GM18511 (cell line): ENCODE data around the gene CDH2.

ENCODE experiments used
- ATAC-seq: cut with Tn5 transposase; IDR thresholded peaks from one replicate; pipeline ENCODE4 v1.9.1; 2021; ENCODE audit warnings: mild to moderate bottlenecking, moderate library complexity; ENCODE audit not compliant: unreplicated experiment

CDH2 gene

DNA sequence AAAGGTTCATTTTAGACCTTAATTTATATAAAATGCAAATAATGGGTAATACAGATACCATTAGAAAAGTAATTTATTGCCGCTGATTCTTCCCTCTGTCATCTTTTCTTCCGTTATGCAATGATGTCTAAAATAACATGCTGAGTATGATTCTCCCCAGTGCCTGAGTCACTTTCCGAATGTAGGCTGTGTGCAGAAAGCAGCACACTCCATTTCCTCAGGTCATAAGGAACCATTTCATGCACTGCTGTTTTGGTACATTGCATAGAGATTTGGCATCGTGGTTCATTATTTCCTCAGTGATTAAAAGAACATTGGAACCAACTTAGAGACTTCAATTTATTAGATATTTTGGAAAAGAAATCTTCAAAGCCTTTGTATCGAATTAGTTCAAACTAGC is 173.5 kb downstream of the CDH2 start:
- ATAC-seq: no peak

DNA sequence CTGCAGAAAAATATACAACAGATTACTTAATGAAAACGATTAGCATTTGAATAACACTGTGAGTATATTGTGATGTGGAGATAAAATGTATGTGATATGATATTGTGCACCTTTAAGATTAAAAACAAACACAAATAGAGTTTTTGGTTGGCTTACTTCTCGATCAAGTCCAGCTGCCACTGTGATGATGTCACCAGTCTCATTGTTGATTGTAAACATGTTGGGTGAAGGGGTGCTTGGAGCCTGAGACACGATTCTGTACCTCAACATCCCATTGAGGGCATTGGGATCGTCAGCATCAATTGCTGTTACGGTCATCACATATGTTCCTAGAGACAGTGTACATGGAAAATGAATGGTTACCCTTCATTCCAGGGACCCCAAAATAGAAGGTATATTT is 174.1 kb downstream of the CDH2 start:
- ATAC-seq: no peak

DNA sequence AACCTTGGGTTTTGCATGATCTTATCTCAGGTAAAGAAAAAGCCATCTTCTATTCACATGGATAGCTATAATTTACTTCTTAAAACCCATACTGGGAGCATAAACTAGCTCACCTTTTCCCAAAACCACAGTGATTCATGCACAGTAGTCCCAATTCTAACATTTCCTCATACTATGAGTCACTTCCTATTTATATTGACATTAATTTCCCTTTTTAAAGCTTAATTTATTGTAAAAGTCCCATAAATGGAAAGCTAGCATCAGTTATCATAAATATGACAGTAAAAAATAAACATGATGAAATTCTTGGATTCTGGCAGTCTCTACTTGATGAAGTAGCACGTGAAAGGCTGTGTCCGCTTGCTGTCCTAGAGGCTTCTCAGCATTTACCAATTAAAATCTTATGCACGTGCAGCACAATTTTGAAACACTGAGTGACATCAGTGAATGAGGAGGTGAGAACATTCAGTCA is 180.1 kb downstream of the CDH2 start:
- ATAC-seq: no peak

DNA sequence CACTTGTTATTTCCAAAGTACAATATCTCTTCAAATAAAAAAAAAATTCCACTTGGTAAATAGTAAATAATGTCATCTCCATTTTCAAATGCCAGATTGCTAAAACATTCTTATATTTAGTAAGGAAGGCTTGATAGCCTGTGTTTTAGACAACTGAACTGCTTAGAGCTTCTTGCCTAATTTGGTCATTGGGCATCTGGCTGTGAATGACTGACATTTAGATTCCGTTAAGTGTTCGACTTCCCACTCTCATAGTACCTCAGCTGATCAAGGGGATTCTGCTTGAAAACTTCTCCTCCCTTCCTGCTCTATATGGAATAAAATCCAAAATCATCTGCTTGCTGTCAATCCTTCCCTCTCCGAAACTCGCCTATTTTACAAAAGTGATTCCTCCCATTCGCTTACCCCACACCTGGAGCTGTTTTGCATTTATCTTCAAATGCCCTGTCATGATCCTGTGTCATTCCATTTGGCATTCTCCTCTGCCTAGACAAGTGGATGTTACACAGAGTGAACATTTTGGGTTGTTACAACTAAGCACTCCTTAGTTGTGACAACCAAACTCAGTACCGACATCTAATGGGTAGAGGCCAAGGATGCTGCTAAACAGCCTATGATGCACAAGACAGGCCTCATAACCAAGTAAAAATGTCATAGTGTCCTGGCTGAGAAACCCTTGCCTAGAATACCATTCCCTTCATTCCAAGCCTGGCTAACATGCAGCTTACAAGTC is 181.0 kb downstream of the CDH2 start:
- no peak for ATAC-seq

DNA sequence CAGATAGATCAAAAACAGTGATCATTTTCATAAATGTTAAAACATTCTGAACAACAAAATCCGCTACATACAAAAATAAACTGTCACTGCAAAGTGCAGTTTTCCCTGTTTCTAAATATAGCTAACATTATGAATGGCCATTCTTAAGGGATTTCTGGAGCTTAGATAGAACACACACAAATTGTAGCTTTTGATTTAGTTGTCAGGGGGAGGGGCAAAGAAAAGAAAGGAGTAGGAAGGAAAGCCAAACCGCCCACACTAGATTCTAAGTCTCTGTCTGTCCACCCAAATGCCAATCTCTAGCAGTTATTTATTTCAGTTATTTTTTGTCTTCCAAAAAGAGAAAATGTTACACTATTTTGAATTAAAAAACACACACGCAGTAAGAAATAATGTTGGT is 182.4 kb downstream of the CDH2 start:
- ATAC-seq: no peak

DNA sequence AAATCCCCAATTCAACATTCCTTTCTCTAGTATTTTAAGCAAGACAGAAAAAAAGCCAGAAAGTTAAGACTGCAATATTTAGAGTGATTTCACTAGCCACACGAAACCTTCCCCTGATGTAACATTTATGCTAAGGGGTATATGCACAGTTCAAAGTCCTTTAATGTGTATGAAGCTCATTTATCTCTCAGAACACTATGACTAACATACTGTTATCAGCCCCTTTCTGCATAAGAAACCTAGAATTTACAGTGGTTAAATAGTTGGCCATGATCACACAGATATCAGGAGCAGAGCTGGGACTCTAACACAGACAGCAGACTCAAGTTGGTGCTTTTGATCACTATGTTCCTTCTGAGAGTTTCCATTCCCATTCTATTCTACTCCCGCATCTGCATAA is 185.5 kb downstream of the CDH2 start:
- no peak for ATAC-seq

DNA sequence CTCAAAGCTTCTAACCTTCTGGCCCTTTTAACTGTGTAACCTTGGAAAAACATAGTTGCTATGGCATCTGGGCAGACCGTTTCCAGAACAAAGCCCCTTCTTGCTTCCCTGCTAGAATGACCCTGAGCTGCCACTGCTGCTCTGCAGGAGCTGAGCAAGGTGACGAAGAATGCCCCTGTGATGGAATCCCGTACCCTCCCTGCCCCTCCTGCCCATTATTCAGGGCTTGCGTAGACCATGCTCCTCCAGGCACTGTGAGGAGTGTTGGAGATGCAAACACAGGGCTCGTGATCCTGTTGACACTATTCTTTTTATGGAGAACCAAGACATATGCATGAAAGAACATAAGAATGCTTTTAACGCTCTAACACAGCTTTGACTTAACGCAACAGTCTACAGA is 191.1 kb downstream of the CDH2 start:
- ATAC-seq: no peak

DNA sequence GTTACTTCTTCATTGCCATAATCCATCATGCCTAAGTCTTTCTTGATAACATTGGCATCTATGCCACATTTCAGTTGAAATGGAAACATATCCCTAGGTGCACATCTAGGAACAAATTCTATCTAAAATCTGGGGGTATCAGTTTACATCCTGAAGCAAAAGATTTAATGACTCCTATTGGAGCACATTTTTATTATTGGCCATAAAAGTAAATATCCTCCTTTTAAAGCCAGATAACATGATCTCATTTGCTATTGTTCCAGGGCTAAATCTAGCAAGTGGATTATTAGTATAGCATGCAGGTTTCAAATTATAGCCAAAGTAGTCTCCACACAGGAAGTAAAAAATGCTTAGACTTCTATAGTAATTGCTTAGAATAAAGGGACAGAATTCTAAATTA is 193.2 kb downstream of the CDH2 start:
- no peak for ATAC-seq

DNA sequence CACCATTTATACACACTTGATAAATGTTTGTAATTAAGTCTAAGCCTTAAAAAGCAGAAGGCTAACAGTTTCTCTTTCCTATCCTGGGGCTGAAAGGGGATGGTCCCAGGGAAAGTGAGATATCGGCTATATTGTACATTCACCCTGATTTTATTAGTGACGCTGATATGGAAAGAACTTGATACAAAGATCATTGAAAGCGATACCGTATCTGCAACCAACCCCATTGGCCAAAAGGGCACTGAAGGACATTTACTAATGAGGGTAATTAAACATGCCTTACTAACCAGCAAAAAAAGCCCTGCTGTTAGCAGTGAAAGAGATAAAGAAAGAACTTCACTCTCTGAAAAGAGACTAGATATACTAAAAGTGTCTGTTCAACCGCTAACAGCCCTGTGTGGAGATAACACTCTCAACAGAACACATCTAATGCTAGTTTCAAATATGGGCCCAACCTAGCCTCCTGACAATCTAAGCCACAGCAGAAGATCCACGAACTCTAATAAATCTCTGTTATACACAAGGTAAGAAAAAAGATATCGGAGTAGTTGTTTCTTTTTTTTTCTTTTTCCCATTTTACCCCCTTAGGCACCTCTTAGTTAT is 200.0 kb downstream of the CDH2 start:
- no peak for ATAC-seq

DNA sequence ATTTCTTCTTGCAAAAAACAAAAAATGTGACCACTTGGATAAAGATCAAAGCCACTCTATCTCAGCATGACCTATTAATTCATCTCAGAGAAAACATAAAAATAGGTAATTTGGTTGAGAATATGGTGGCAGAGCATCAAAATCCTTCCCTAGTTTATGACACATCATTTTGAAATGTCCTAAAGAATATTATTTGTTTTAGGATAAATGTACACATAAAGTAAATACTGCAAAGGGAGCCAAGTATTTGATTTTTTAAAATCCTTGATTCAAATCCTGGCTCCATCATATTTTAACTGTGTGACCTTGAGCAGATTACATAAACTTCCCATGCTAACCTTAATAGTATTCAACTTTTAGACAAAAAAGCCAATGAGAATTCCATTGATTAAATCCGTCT is 206.6 kb downstream of the CDH2 start:
- ATAC-seq: no peak

DNA sequence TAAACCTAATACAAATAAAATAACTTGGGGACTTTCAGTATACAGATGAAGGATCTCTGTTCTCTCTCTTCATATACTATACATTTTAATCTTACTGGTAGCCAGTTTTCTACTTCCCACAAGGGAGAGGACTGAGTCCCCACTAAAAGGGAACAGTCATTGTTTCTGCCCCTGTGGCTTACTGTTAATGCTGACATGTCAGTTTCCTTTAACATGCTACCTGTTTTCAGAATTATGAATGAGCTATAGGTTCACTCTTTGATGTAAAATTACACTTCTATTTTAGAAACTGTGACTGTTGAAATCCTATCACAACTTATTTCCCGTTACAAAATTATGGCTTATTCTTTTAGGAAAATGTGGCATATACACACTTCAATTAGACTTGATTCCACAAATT is 207.7 kb downstream of the CDH2 start:
- ATAC-seq: no peak

DNA sequence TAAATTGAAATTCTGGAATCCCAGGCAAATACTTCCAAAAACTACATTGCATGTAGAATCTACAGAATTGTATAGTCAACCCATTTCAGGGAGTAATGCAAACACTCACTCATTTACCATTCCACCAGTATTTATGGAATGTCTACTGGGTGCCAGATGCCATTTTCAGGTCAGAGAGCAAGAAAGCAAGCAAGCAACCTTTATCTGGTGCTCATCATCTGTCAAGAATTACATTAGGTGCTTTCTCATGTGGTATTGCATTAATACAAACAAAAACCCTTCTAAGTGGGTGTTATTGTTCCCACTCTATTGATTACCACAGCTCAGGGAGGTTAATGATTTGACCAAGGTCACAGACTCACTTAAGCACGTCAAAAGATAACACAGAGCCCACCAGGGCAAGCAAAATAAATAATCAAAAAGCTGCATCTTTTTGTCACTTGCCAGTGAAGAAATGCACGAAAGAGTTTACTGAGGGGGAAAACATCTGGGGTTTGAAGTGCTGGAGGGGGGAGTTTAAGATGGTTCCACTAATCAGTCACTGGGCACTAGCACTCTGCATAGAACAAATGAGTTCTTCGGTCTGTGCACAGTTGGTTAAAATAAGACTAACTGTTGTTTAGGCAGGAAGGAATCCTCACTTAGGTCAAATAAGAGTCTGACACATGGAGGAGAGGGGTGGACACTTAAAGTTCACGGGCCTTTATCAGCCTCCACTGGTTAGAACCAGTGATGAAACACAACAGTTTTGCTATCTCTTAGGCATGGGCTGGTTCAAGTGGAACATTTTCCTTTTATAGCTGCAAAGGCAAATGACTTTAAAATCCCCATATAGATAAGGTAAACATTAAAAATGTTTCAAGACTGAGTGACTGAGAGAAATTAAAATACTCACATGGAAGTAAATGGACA is 208.8 kb downstream of the CDH2 start:
- ATAC-seq: no peak

DNA sequence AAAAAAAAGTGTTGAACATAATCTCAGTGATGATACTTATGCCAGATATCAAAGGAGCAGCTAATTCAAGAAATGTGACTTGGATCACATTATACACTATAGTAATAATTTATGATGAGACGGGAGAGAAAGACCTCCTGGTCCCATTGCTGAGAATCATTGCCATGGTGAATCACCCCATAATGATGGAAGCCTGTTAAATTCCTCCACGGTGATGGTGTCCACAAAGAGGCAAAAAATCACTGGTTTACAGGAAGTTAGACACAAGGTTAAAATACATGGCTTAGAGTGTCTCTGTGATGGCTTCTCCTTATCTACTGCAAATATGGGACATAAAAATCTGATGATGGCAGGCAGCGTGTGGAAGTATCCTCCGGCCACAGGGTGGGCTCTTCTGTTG is 210.0 kb downstream of the CDH2 start:
- ATAC-seq: no peak

DNA sequence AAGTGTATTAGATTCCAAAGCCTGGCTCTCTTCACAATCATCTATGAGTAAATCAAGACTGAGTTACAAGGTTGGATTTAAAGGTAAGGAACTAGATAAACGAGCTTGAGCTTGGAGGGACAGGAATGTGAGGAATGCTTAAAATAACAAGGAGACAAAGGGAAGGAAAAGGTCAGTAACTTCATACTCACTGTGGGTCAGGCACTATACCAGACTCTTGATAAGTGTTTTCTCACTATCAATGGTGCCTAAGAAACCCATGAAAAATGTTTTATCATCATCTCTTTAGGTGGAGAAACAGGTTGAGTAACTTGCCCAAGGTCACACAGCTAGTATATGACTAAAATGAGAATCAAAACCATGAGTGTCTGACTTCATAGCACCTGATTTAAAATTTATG is 212.1 kb downstream of the CDH2 start:
- ATAC-seq: no peak

DNA sequence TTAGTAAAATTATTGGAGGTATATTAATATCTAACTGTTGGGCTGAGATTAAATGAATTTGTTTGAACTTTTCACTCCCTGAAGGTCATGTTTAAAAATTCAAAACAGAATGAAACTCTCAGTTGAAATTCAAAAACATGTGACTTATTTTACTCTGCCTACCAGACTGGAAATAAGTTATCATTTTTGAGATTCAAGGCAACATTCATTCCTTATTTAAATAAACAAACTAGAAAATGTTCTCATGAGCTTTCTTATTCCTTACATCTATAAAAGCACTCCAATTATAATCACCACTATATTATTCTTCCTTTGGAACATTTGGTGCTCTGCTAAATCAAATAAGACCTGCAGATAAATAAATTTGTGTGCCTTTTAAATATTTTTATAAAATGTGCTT is 217.8 kb downstream of the CDH2 start:
- no peak for ATAC-seq

DNA sequence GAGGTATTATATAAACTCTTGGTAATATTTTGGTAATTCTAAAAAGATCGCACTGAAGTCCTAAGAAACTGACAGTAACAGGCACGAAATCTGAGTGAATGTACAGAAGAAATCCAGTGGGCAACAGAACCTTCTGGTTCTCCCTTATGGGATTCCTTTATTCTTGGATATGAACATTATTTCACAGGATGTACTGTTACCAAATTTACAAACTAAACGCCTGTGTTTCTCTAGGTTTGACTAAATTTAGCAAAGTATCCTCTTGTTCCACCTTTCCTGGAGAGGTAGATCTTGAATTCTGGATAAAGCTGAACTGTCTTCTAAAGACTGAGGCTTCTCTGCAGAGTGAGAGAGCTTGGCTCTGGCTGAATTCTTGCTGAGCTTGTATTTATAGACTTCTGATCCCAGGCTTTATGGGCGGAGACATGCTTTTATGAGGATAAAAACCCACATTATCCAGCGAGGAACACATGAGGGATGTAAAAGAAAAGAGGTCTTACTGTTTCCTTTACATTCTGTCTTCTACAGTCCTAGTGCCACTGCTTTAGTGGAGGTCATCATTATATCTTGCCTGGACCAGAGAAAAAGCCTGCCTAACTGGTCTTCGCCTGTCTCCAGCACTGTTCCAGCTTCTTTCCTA is 220.8 kb downstream of the CDH2 start:
- no peak for ATAC-seq

DNA sequence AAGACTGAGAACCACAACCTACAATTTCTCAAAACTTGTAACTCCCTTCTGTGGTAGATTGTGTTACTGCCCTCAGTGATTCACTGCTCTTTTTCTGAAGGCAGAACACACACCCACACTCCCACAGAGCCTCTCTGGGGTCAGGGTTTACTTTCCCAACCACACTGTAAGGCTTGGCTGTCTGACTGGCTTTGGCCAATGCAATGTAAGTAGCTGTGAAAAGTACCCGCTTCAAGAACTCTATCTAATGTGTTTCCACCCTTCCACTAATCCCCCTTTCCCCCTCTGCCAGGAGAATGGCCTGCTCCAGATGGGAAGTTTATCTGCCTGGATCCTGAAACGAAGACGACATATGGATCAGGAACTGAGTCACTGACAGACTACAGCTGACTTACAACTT is 222.7 kb downstream of the CDH2 start:
- no peak for ATAC-seq

DNA sequence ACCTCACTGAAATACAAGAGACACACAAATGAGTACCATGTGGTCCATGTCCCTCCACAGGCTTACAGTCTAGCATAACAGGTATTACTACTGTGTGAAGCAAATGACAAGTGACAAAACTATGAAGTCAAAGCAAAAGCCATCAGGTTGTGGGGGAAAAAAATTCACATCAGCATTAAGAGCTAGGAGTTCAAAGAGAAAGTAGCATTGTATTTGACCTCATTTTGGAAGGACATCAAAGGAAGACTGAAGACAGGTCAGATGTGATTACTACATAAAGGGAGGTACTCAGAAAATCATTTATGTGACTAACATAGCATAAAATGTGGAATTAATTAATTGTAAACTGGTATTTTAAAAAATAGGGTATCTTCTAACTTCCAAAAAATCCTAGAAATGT is 224.2 kb downstream of the CDH2 start:
- no peak for ATAC-seq

DNA sequence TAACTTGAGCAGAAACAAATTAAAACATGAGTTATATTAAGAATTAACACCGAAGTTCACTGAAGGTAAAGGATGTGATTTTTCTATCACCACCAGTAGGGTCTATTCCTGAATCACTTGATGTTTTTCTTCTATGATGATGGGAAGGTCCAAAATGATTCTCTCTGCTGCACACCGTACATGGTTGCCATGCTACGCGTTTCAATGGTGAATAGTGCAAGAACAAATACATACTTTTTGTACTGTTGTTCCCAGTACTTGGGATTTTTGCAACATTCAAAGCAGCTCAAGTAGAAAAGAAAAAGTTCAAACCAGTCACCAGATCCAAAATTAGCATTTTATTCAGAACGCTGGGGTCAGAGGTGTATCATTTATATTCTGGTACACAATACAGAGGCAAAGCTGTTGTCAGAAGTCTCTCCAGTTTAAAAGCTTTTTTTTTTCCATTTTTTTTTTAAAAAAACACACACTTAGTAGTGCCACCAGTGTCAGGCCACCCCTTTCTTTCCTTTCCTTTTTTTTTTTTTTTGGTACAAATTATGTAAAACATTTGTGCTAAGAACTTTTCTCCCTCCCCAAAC is 226.2 kb downstream of the CDH2 start:
- ATAC-seq: no peak

DNA sequence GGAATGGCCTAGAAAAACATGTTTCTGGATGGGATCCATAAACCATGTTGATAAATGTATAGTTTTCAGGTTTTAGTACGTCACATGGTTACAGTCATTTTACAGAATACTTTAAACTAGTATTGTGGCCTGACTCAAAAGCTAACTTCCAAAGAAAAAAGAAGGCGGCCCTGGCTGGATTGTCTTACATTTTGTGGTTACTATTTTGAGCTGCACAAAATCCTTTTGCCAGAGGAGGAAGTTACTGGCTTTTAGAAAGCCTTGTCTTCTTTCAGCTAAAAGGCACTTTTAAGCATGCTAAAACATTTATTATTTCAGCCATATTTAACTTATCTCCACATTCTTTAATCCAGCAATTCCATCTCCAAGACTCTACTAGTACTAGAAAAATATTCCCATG is 227.9 kb downstream of the CDH2 start:
- no peak for ATAC-seq

DNA sequence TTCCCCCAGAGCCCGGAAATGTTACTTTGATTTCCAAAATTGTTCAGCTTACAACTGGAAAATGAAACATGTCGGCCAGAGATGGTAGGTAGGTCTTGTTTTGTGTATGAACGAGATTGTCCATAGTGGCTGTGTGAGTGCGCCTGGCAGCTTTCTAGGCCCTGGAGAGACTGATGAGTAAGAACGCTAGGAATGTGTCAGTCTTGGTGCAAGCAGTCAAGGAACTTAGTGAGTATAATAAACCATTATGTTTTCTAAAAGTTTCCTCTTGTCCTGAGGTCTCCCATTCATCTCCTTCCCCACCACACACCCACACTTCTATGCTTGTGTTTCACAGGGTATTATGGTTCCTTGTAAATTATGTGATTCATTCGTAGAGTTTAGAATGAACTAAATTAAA is 234.2 kb downstream of the CDH2 start:
- no peak for ATAC-seq
